Fibroblast of mammary gland (primary cell): ENCODE results near the gene SNX20.

Experiments
- DNase-seq: peaks from one replicate; pipeline ENCODE4 v3.0.0-alpha.2; 2010; ENCODE audit warnings: low read depth
- H3K4me3 ChIP-seq: 2 replicates; pipeline ENCODE4 v1.5.1; 2011; ENCODE audit warnings: low read depth, mild to moderate bottlenecking, low read length, moderate library complexity; ENCODE audit not compliant: control insufficient read depth
- CTCF ChIP-seq: conservative IDR thresholded peaks from 2 replicates; pipeline ENCODE4 v1.5.1; 2011; ENCODE audit warnings: low read depth, low read length, inconsistent platforms; ENCODE audit not compliant: control insufficient read depth, insufficient read depth

Gene SNX20

GRCh38 chr16:50636753-50637374, 44.2 kb downstream of the SNX20 start:
- no peak overlapping the region for H3K4me3 ChIP-seq
- no peak for DNase-seq
- no peak for TF ChIP-seq CTCF

- H3K4me3 ChIP-seq: no peak overlapping the region
- no peak for TF ChIP-seq CTCF
- no peak for DNase-seq
These were observed 45.4 kb downstream of the SNX20 start for GRCh38 chr16:50635505-50636392.

GRCh38 chr16:50634947-50635346, 46.2 kb downstream of the SNX20 start:
- TF ChIP-seq CTCF: no peak
- H3K4me3 ChIP-seq: no peak overlapping the region
- DNase-seq: no peak

- no peak for TF ChIP-seq CTCF
- DNase-seq: no peak
These were observed 47.0 kb downstream of the SNX20 start for GRCh38 chr16:50634090-50634489.

GRCh38 chr16:50632927-50633800, 47.9 kb downstream of the SNX20 start:
- TF ChIP-seq CTCF: no peak
- no peak for DNase-seq
- no peak overlapping the region for H3K4me3 ChIP-seq

More at GRCh38 chr16:50634090-50634489, 47.0 kb downstream of the SNX20 start:
- no peak overlapping the region for H3K4me3 ChIP-seq

GRCh38 chr16:50631985-50632576, 49.0 kb downstream of the SNX20 start:
- H3K4me3 ChIP-seq: no peak overlapping the region
- TF ChIP-seq CTCF: no peak
- DNase-seq: no peak
